ENCODE data around the gene CAST. TPM values are rescaled to one million over a fixed set of nuclear protein-coding genes. Genes with fewer than 3 reads are reported as not detected.

CAST gene
- total RNA-seq, 1 experiment from 2014 or later = 418 TPM

DNA sequence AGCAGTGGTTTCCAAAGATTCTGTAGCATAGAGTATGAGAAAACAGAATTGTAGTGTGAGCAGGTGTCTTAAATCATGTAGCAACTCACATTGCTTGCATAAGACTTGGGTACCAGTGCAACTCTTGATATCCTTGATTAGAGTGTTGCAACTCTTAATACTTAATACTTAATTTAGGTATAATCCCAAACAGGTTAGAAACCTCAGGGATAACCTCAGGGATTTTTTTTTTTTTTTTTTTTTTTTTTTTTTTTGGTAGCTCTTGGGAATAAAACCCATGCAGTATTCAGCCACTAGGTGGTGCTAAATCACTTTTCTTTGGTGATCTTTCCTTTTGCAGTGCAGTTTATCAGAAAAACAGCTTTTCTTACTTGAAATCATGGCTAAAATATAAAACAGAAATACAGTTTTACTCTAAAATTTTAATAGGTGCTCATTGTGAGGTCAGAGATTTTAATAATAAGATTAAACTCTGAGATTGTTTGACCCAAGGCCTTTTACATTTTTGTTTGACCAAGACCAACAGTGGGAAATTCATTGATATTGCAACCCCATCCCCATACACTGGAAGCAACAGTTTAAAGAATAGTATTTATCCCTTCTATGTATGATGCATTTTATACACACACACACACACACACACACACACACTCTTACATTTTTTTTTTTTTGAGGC is 90.3 kb downstream of the CAST start:
- Histone ChIP-seq H3K27me3 (replicated peaks; ENCODE audit: control insufficient read depth, insufficient read depth, low read length) (no peaks in the 10 kb centered on the region), H3K9me3 (no peaks in the 10 kb centered on the region), H3K4me1 (no peaks in the 10 kb centered on the region), H3K36me3 (ENCODE audit: control insufficient read depth, insufficient read depth, low read length) (peaks cover 5% of the 10 kb centered on the region; the same call in 1 of the 2 replicates), H3K4me3 (ENCODE audit: low read depth, low read length) (no peak overlapping the region)
- Mint-ChIP-seq H3K4me3 (ENCODE audit: unreplicated experiment) (no peak overlapping the region), H3K36me3 (ENCODE audit: insufficient read depth, unreplicated experiment) (peaks cover 79% of the 10 kb centered on the region), H3K4me1 (ENCODE audit: low read depth, unreplicated experiment) (no peaks in the 10 kb centered on the region), H3K27ac (ENCODE audit: unreplicated experiment) (no peak overlapping the region), H3K27me3 (ENCODE audit: insufficient read depth, unreplicated experiment) (no peaks in the 10 kb centered on the region), H3K9me3 (ENCODE audit: unreplicated experiment) (no peaks in the 10 kb centered on the region)
- TF ChIP-seq, protein P1, sequence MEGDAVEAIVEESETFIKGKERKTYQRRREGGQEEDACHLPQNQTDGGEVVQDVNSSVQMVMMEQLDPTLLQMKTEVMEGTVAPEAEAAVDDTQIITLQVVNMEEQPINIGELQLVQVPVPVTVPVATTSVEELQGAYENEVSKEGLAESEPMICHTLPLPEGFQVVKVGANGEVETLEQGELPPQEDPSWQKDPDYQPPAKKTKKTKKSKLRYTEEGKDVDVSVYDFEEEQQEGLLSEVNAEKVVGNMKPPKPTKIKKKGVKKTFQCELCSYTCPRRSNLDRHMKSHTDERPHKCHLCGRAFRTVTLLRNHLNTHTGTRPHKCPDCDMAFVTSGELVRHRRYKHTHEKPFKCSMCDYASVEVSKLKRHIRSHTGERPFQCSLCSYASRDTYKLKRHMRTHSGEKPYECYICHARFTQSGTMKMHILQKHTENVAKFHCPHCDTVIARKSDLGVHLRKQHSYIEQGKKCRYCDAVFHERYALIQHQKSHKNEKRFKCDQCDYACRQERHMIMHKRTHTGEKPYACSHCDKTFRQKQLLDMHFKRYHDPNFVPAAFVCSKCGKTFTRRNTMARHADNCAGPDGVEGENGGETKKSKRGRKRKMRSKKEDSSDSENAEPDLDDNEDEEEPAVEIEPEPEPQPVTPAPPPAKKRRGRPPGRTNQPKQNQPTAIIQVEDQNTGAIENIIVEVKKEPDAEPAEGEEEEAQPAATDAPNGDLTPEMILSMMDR (IDR thresholded peaks at IDR 0.05; ENCODE audit: insufficient read depth in 1 of 2, low read depth in 1 of 2, low read length in 1 of 2, severe bottlenecking in 1 of 2, unreplicated experiment in 1 of 2) = peak; percentile 61 to 70
- ChIA-PET CTCF (interaction anchor here (0.6 to 1.6 kb wide), 21 partner anchors 10 to 1216 kb away, joined by 3 to 23 read pairs (median 5); partner anchors contain the start of genes LIX1 and LNPEP), POLR2A (interaction anchor here (0.6 to 1.0 kb wide), 2 partner anchors 116 to 931 kb away, joined by 7 read pairs; no protein-coding TSS in a partner anchor)
- BruUV-seq (replicated peaks) = no TSS peak
- intact Hi-C loops (cut with micrococcal nuclease; ENCODE audit: unreplicated experiment) = loop anchor here (1.0 to 10.0 kb wide), 6 partner anchors 140 to 410 kb away; partner anchors contain the start of genes LIX1 and LNPEP
- DNase-seq = peak in 1 of 2 experiments; percentile 71

DNA sequence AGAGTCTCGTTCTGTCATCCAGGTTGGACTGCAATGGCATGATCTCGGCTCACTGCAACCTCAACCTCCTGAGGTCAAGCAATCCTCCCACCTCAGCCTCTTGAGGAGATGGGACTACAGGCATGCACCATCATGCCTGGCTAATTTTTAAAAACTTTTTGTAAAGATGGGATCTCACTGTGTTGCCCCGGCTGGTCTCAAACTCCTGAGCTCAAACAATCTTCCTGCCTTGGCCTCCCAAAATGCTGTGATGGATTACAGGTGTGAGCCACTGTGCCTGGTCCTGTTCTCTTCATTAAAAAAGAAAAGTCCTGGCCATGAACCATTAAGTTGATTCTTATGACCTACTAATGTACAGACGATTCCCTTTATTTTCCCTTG is 90.8 kb downstream of the CAST start:
- peaks cover 79% of the 10 kb centered on the region for H3K36me3 Mint-ChIP-seq (ENCODE audit: insufficient read depth, unreplicated experiment)
- H3K4me1 Mint-ChIP-seq (ENCODE audit: low read depth, unreplicated experiment) = no peaks in the 10 kb centered on the region
- Histone ChIP-seq H3K36me3 (ENCODE audit: control insufficient read depth, insufficient read depth, low read length) (peaks cover 5% of the 10 kb centered on the region; the same call in 1 of the 2 replicates), H3K4me1 (no peaks in the 10 kb centered on the region), H3K27me3 (replicated peaks; ENCODE audit: control insufficient read depth, insufficient read depth, low read length) (no peaks in the 10 kb centered on the region), H3K4me3 (ENCODE audit: low read depth, low read length) (no peak overlapping the region), H3K9me3 (no peaks in the 10 kb centered on the region)
- no TSS peak for BruUV-seq (replicated peaks)
- intact Hi-C loops (cut with micrococcal nuclease; ENCODE audit: unreplicated experiment) = loop anchor here (5.0 to 10.0 kb wide), 4 partner anchors 141 to 408 kb away; partner anchors contain the start of gene LIX1
- no peaks in the 10 kb centered on the region for H3K27me3 Mint-ChIP-seq (ENCODE audit: insufficient read depth, unreplicated experiment)
- H3K9me3 Mint-ChIP-seq (ENCODE audit: unreplicated experiment) = no peaks in the 10 kb centered on the region
- H3K27ac Mint-ChIP-seq (ENCODE audit: unreplicated experiment) = no peak overlapping the region
- TF ChIP-seq, protein P1 (IDR thresholded peaks at IDR 0.05; ENCODE audit: insufficient read depth in 1 of 2, low read depth in 1 of 2, low read length in 1 of 2, severe bottlenecking in 1 of 2, unreplicated experiment in 1 of 2) = no peak
- no peak overlapping the region for H3K4me3 Mint-ChIP-seq (ENCODE audit: unreplicated experiment)
- POLR2A ChIA-PET = interaction anchor here (0.6 to 1.0 kb wide), 2 partner anchors 116 to 931 kb away, joined by 7 read pairs; no protein-coding TSS in a partner anchor
- CTCF ChIA-PET = interaction anchor here (0.6 to 1.6 kb wide), 16 partner anchors 10 to 1217 kb away, joined by 3 to 23 read pairs (median 6); partner anchors contain the start of genes LIX1 and LNPEP
- DNase-seq = no peak

DNA sequence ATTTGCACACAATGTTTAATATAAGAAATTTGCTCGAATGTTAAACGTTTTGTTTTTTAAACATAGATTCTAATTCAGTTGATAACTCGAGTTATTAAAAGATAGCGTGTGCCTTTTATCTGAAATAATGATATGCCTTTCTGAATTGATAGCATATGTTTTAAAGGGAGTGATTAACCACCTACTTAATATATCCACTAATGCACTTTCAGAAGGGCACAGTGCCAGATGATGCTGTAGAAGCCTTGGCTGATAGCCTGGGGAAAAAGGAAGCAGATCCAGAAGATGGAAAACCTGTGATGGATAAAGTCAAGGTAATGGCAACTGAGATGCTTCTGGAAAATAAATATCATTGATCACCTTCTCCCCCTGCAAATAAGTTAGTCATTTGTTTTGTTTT is 91.7 kb downstream of the CAST start:
- intact Hi-C loops (cut with micrococcal nuclease; ENCODE audit: unreplicated experiment) = loop anchor here (5.0 to 10.0 kb wide), 4 partner anchors 142 to 409 kb away; partner anchors contain the start of gene LIX1
- no peak overlapping the region for H3K27ac Mint-ChIP-seq (ENCODE audit: unreplicated experiment)
- H3K27me3 Mint-ChIP-seq (ENCODE audit: insufficient read depth, unreplicated experiment) = no peaks in the 10 kb centered on the region
- no peak overlapping the region for H3K4me3 Mint-ChIP-seq (ENCODE audit: unreplicated experiment)
- H3K36me3 Mint-ChIP-seq (ENCODE audit: insufficient read depth, unreplicated experiment) = peaks cover 79% of the 10 kb centered on the region
- Histone ChIP-seq H3K36me3 (ENCODE audit: control insufficient read depth, insufficient read depth, low read length) (peaks cover 5% of the 10 kb centered on the region; the same call in 1 of the 2 replicates), H3K4me1 (no peaks in the 10 kb centered on the region), H3K9me3 (no peaks in the 10 kb centered on the region), H3K27me3 (replicated peaks; ENCODE audit: control insufficient read depth, insufficient read depth, low read length) (no peaks in the 10 kb centered on the region), H3K4me3 (ENCODE audit: low read depth, low read length) (no peak overlapping the region)
- DNase-seq = no peak
- CTCF ChIA-PET = no interaction called here
- POLR2A ChIA-PET = no interaction called here
- no TSS peak for BruUV-seq (replicated peaks)
- TF ChIP-seq, protein P1 (IDR thresholded peaks at IDR 0.05; ENCODE audit: insufficient read depth in 1 of 2, low read depth in 1 of 2, low read length in 1 of 2, severe bottlenecking in 1 of 2, unreplicated experiment in 1 of 2) = no peak
- no peaks in the 10 kb centered on the region for H3K4me1 Mint-ChIP-seq (ENCODE audit: low read depth, unreplicated experiment)
- H3K9me3 Mint-ChIP-seq (ENCODE audit: unreplicated experiment) = no peaks in the 10 kb centered on the region

Measured in Caco-2 (cell line).